Fibroblast of the aortic adventitia (primary cell): ENCODE data around the gene AXDND1. TPM values are rescaled to one million over a fixed set of nuclear protein-coding genes. Genes with fewer than 3 reads are reported as not detected.

Experiments used
- DNase-seq: peaks from one replicate; pipeline ENCODE4 v3.0.0-alpha.2; 2010; ENCODE audit warnings: low read depth
- H3K4me3 ChIP-seq: 2 replicates; pipeline ENCODE4 v1.5.1; 2011; ENCODE audit warnings: low read depth, mild to moderate bottlenecking, control low read depth, low read length, moderate library complexity
- CTCF ChIP-seq: IDR thresholded peaks from 2 replicates; pipeline ENCODE4 v1.5.1; 2011; ENCODE audit warnings: mild to moderate bottlenecking, low read length, control low read depth, inconsistent platforms; ENCODE audit not compliant: insufficient read depth
- total RNA-seq: library from RNA; depleted of rRNA; stranded (reverse); fragments of >200 nt; gene quantifications from 2 replicates; pipeline ENCODE4 v1.2.3, GENCODE V29; 2012; ENCODE audit warnings: low replicate concordance

AXDND1 gene
- total RNA-seq, 1 donor = 0.36 TPM

- no peak for DNase-seq
- no peak for TF ChIP-seq CTCF
- no peak overlapping the region for H3K4me3 ChIP-seq
Observed at GRCh38 chr1:179325836-179326235, 39.9 kb upstream of the AXDND1 start.

- H3K4me3 ChIP-seq = no peak overlapping the region
- no peak for DNase-seq
- TF ChIP-seq CTCF = no peak
Observed at GRCh38 chr1:179326746-179327145, 39.0 kb upstream of the AXDND1 start.

- no peak overlapping the region for H3K4me3 ChIP-seq
- no peak for TF ChIP-seq CTCF
- DNase-seq = no peak
Observed at GRCh38 chr1:179327196-179327595, 38.6 kb upstream of the AXDND1 start.

- DNase-seq = no peak
- H3K4me3 ChIP-seq = no peak overlapping the region
- TF ChIP-seq CTCF = no peak
Observed at GRCh38 chr1:179327679-179328078, 38.1 kb upstream of the AXDND1 start.

- no peak overlapping the region for H3K4me3 ChIP-seq
- no peak for TF ChIP-seq CTCF
- DNase-seq = no peak
Observed at GRCh38 chr1:179329862-179330261, 35.9 kb upstream of the AXDND1 start.

- no peak overlapping the region for H3K4me3 ChIP-seq
- no peak for DNase-seq
- TF ChIP-seq CTCF = no peak
Observed at GRCh38 chr1:179334440-179334839, 31.3 kb upstream of the AXDND1 start.

- no peak for DNase-seq
- H3K4me3 ChIP-seq = no peak overlapping the region
- no peak for TF ChIP-seq CTCF
Observed at GRCh38 chr1:179337288-179337687, 28.5 kb upstream of the AXDND1 start.
